PC-9 (cell line): ENCODE measurements around the gene ZNF674. TPM values are rescaled to one million over a fixed set of nuclear protein-coding genes. Genes with fewer than 3 reads are reported as not detected.

ENCODE experiments used
- BruUV-seq: library from RNA; stranded (reverse); fragments of 400-500 nt; replicated peaks from 2 replicates; lab custom pipeline; 2021; lab: Mats Ljungman, UMichigan
- CTCF ChIA-PET: fragments of 300-600 bp; sonication (Branson Sonifier 250); formaldehyde crosslinking; loops from one replicate; lab custom pipeline; 2022; ENCODE audit warnings: antibody characterized with exemption; lab: Charles Lee
- POLR2A ChIA-PET: fragments of 300-600 bp; sonication (Branson Sonifier 250); formaldehyde crosslinking; loops from one replicate; lab custom pipeline; 2022; ENCODE audit warnings: antibody characterized with exemption; ENCODE audit not compliant: unreplicated experiment; lab: Charles Lee
- DNase-seq, 2 experiments: peaks; one replicate each; pipeline versions ENCODE4 v3.0.0 to v3.0.0-alpha.2; 2015 to 2022; ENCODE audit warnings: mixed read lengths in 1 of 2
- H2AFZ ChIP-seq: fragments of 200-600 bp; sonication (generic); 2 replicates; pipeline ENCODE4 v1.8.1; 2017; ENCODE audit warnings: antibody characterized with exemption
- H3F3A ChIP-seq: fragments of 200-600 bp; sonication (generic); 2 replicates; pipeline ENCODE4 v1.8.1; 2017; ENCODE audit warnings: antibody characterized with exemption, mild to moderate bottlenecking, low read depth; ENCODE audit not compliant: insufficient read depth
- H3K27ac ChIP-seq: fragments of 200-600 bp; sonication (generic); 2 replicates; pipeline ENCODE4 v1.6.1; 2016; ENCODE audit warnings: mixed run types
- H3K27me3 ChIP-seq: fragments of 200-600 bp; sonication (generic); 2 replicates; pipeline ENCODE4 v1.6.1; 2016; ENCODE audit warnings: low read depth, mixed run types; ENCODE audit not compliant: insufficient read depth
- H3K36me3 ChIP-seq: fragments of 200-600 bp; sonication (generic); 2 replicates; pipeline ENCODE4 v1.6.1; 2016; ENCODE audit warnings: low read depth, mixed run types
- H3K4me1 ChIP-seq: fragments of 200-600 bp; sonication (generic); replicated peaks from 2 replicates; pipeline ENCODE4 v1.6.1; 2016; ENCODE audit warnings: mixed run types; ENCODE audit not compliant: insufficient read depth
- H3K4me2 ChIP-seq: fragments of 200-600 bp; sonication (generic); 2 replicates; pipeline ENCODE4 v1.6.1; 2017; ENCODE audit warnings: mixed run types
- H3K4me3 ChIP-seq: fragments of 200-600 bp; sonication (generic); 2 replicates; pipeline ENCODE4 v1.6.1; 2016; ENCODE audit warnings: mixed run types
- H3K79me2 ChIP-seq: fragments of 200-600 bp; sonication (generic); 2 replicates; pipeline ENCODE4 v1.6.1; 2017; ENCODE audit warnings: low read depth, mixed run types
- H3K9me2 ChIP-seq: fragments of 200-600 bp; sonication (generic); 2 replicates; pipeline ENCODE4 v1.8.1; 2017; ENCODE audit warnings: mild to moderate bottlenecking; ENCODE audit not compliant: insufficient read depth
- H3K9me3 ChIP-seq: fragments of 200-600 bp; sonication (generic); 2 replicates; pipeline ENCODE4 v1.8.1; 2016; ENCODE audit warnings: low read depth; ENCODE audit not compliant: insufficient read depth
- H4K20me1 ChIP-seq: fragments of 200-600 bp; sonication (generic); 2 replicates; pipeline ENCODE4 v1.8.1; 2017; ENCODE audit not compliant: insufficient read depth
- EZH2 ChIP-seq: fragments of 200-600 bp; sonication (generic); IDR thresholded peaks from 2 replicates; pipeline ENCODE4 v1.8.0; 2017; ENCODE audit warnings: antibody characterized with exemption, low read depth
- intact Hi-C: fragments of 100-400 bp; cut with micrococcal nuclease; formaldehyde crosslinking; loops from one replicate; pipeline ENCODE4 v1.10.0; 2022; ENCODE audit not compliant: unreplicated experiment
- total RNA-seq: library from RNA; stranded (reverse); gene quantifications from 2 replicates; pipeline ENCODE4 v1.2.3, GENCODE V29; 2021
- TF ChIP-seq, protein P1 (sequence below): fragments of 200-600 bp; sonication (generic); conservative IDR thresholded peaks from 2 replicates; pipeline ENCODE4 v1.6.1; 2017; ENCODE audit warnings: mixed run types, antibody characterized with exemption, mild to moderate bottlenecking, moderate library complexity

The ZNF674 gene
- total RNA-seq, 1 experiment from 2014 or later = 3.9 TPM

DNA sequence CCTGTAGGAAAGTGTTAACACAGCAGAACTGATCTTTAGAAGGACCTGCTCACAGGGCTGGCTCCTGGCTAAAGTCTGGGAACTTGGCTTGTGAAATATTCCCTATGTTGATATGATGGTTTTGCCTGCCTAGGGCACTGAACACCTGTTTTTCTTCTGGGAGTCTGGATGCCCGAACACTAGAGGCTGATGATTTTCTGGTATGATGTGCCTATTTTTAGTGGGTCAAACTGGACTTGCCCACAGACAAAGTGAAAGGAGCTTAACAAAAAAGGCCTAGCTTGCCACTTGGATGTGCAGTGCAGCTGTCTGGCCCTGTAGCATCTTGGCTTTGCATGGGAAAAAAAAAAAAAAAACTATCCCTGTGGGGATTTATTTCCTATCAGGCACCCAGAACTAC lies 39.1 kb downstream of the ZNF674 start:
- no peaks in the 10 kb centered on the region for H3K9me2 ChIP-seq
- H2AFZ ChIP-seq = no peak overlapping the region
- CTCF ChIA-PET = no interaction called here
- H3F3A ChIP-seq = no peaks in the 10 kb centered on the region
- no TSS peak for BruUV-seq
- H3K4me3 ChIP-seq = no peak overlapping the region
- no peaks in the 10 kb centered on the region for H3K36me3 ChIP-seq
- H3K4me1 ChIP-seq = no peaks in the 10 kb centered on the region
- POLR2A ChIA-PET = interaction anchor here (0.9 kb wide), 1 partner anchor 77 kb away, joined by 4 read pairs; no protein-coding TSS in a partner anchor
- H3K9me3 ChIP-seq = no peaks in the 10 kb centered on the region
- intact Hi-C loops = no loop called here
- H3K27me3 ChIP-seq = no peaks in the 10 kb centered on the region
- no peak overlapping the region for H3K27ac ChIP-seq
- H4K20me1 ChIP-seq = no peaks in the 10 kb centered on the region
- no peak for TF ChIP-seq EZH2
- TF ChIP-seq, protein P1, sequence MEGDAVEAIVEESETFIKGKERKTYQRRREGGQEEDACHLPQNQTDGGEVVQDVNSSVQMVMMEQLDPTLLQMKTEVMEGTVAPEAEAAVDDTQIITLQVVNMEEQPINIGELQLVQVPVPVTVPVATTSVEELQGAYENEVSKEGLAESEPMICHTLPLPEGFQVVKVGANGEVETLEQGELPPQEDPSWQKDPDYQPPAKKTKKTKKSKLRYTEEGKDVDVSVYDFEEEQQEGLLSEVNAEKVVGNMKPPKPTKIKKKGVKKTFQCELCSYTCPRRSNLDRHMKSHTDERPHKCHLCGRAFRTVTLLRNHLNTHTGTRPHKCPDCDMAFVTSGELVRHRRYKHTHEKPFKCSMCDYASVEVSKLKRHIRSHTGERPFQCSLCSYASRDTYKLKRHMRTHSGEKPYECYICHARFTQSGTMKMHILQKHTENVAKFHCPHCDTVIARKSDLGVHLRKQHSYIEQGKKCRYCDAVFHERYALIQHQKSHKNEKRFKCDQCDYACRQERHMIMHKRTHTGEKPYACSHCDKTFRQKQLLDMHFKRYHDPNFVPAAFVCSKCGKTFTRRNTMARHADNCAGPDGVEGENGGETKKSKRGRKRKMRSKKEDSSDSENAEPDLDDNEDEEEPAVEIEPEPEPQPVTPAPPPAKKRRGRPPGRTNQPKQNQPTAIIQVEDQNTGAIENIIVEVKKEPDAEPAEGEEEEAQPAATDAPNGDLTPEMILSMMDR = no peak
- H3K4me2 ChIP-seq = no peak overlapping the region
- no peaks in the 10 kb centered on the region for H3K79me2 ChIP-seq
- DNase-seq = no peak

DNA sequence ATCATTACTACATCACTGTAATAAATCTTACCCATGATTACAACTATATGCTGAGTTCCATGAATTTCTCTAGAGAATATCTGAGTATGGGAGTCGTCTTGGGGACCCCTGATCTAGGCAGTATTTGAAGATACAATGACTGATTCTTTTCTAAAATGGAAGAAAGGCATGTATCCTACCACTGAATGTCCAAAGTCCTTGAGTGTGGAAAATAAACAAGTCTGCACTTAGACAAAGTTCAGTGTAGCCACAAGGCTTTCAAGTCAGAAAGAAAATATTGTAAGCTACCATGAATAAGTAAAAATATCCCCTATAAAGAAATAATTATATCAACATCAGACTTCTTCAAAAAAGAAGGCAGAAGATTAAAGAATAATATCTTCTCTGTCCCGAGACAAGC lies 42.4 kb downstream of the ZNF674 start:
- DNase-seq = no peak
- TF ChIP-seq, protein P1 = no peak
- no peak for TF ChIP-seq EZH2
- H4K20me1 ChIP-seq = no peaks in the 10 kb centered on the region
- no peaks in the 10 kb centered on the region for H3K79me2 ChIP-seq
- ChIA-PET POLR2A (no interaction called here), CTCF (no interaction called here)
- intact Hi-C loops = no loop called here
- H3K27me3 ChIP-seq = no peaks in the 10 kb centered on the region
- BruUV-seq = no TSS peak
- H2AFZ ChIP-seq = no peak overlapping the region
- no peaks in the 10 kb centered on the region for H3F3A ChIP-seq
- H3K27ac ChIP-seq = no peak overlapping the region
- no peaks in the 10 kb centered on the region for H3K9me2 ChIP-seq
- no peak overlapping the region for H3K4me3 ChIP-seq
- no peaks in the 10 kb centered on the region for H3K9me3 ChIP-seq
- H3K36me3 ChIP-seq = no peaks in the 10 kb centered on the region
- H3K4me2 ChIP-seq = no peak overlapping the region
- H3K4me1 ChIP-seq = no peaks in the 10 kb centered on the region

- BruUV-seq = no TSS peak
- ChIA-PET POLR2A (no interaction called here), CTCF (no interaction called here)
- Histone ChIP-seq H3K9me2 (no peaks in the 10 kb centered on the region), H4K20me1 (no peaks in the 10 kb centered on the region), H3K79me2 (no peaks in the 10 kb centered on the region), H3K4me3 (no peak overlapping the region), H3K36me3 (no peaks in the 10 kb centered on the region), H2AFZ (no peak overlapping the region), H3K9me3 (no peaks in the 10 kb centered on the region), H3K27ac (no peak overlapping the region), H3K4me2 (no peak overlapping the region), H3F3A (no peaks in the 10 kb centered on the region), H3K27me3 (no peaks in the 10 kb centered on the region), H3K4me1 (no peaks in the 10 kb centered on the region)
- DNase-seq = no peak
- no peak for TF ChIP-seq EZH2
- TF ChIP-seq, protein P1 = no peak
- intact Hi-C loops = no loop called here
Observed at GRCh38 chrX:46500054-46500453, 45.2 kb downstream of the ZNF674 start.
